Cardiac fibroblast (primary cell): ENCODE data around the gene MMP15.
A peak's percentile ranks its signal among the peaks of the same experiment; 100 is the strongest.

Experiments used
- DNase-seq, 2 donors: peaks; one replicate each; pipeline versions ENCODE4 v3.0.0 to v3.0.0-alpha.2; 2010; ENCODE audit warnings: low read depth in 2 of 2
- H3K4me3 ChIP-seq, 2 donors: replicated peaks in 1 of 2; 1 replicate in 1 of 2; 2 replicates in 1 of 2; pipeline ENCODE4 v1.5.1; 2011; ENCODE audit warnings: low read depth in 2 of 2, low read length in 2 of 2, mild to moderate bottlenecking in 2 of 2, moderate library complexity in 1 of 2
- TF ChIP-seq, protein P1 (sequence below): IDR thresholded peaks from one replicate; pipeline ENCODE4 v1.5.1; 2011; ENCODE audit warnings: low read depth, mild to moderate bottlenecking, low read length, inconsistent platforms

The MMP15 gene

DNA sequence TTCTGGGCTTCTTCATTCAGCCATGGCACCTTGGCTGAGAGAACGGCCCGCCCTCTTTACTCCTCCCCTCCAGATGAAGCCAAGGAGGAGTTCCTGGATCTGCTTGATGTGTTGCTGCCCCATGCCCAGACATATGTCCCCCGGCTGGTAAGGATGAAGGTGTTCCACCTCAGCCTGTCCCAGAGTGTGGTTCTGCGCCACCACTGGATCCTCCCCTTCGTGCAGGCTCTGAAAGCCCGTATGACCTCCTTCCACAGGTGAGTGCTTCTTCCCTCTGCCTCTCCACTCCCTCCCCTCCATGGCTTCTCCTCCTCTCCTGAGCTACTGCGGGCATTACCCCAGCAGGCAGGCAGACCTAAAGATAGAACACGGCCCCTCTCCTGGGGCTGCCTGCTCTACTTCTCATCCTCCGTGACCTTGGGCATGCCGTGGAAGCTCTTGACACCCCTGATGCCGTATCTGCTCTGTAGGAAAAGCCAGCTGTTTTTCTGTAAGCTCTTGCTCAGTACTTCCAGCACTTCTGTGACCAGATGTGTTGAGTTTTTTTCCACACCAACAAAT is 15.6 kb upstream of the MMP15 start:
- no peak overlapping the region for H3K4me3 ChIP-seq
- DNase-seq = no peak
- TF ChIP-seq, protein P1, sequence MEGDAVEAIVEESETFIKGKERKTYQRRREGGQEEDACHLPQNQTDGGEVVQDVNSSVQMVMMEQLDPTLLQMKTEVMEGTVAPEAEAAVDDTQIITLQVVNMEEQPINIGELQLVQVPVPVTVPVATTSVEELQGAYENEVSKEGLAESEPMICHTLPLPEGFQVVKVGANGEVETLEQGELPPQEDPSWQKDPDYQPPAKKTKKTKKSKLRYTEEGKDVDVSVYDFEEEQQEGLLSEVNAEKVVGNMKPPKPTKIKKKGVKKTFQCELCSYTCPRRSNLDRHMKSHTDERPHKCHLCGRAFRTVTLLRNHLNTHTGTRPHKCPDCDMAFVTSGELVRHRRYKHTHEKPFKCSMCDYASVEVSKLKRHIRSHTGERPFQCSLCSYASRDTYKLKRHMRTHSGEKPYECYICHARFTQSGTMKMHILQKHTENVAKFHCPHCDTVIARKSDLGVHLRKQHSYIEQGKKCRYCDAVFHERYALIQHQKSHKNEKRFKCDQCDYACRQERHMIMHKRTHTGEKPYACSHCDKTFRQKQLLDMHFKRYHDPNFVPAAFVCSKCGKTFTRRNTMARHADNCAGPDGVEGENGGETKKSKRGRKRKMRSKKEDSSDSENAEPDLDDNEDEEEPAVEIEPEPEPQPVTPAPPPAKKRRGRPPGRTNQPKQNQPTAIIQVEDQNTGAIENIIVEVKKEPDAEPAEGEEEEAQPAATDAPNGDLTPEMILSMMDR = no peak

- DNase-seq = no peak
- H3K4me3 ChIP-seq = no peak overlapping the region
- TF ChIP-seq, protein P1 = no peak
Measured at GRCh38 chr16:58010886-58011285, 14.7 kb upstream of the MMP15 start.

GRCh38 chr16:58011652-58012051 is 13.9 kb upstream of the MMP15 start:
- peak; percentile 47 to 59 for DNase-seq
- TF ChIP-seq, protein P1 = no peak
- no peak overlapping the region for H3K4me3 ChIP-seq

GRCh38 chr16:58012481-58012880 is 13.1 kb upstream of the MMP15 start:
- DNase-seq = no peak
- no peak overlapping the region for H3K4me3 ChIP-seq
- TF ChIP-seq, protein P1 = no peak

- TF ChIP-seq, protein P1 = no peak
- no peak for DNase-seq
- H3K4me3 ChIP-seq = no peak overlapping the region
Measured at GRCh38 chr16:58013201-58013956, 12.2 kb upstream of the MMP15 start.

- TF ChIP-seq, protein P1 = no peak
- DNase-seq = no peak
- H3K4me3 ChIP-seq = no peak overlapping the region
Measured at GRCh38 chr16:58016840-58017446, 8.6 kb upstream of the MMP15 start.
